Choroid plexus epithelial cell (primary cell): ENCODE data around the gene DNAJC17.

Experiments used
- DNase-seq: peaks from one replicate; pipeline ENCODE4 v3.0.0-alpha.2; 2010; ENCODE audit warnings: low read depth
- H3K4me3 ChIP-seq: 2 replicates; pipeline ENCODE4 v1.5.1; 2011; ENCODE audit warnings: low read depth, mild to moderate bottlenecking, control low read depth, low read length, moderate library complexity
- CTCF ChIP-seq: conservative IDR thresholded peaks from 2 replicates; pipeline ENCODE4 v1.5.1; 2011; ENCODE audit warnings: low read depth, mild to moderate bottlenecking, control low read depth, inconsistent platforms, low read length, moderate library complexity

DNAJC17 gene

GRCh38 chr15:40773902-40774301 lies 33.4 kb downstream of the DNAJC17 start:
- no peak for TF ChIP-seq CTCF
- no peak overlapping the region for H3K4me3 ChIP-seq
- DNase-seq = no peak

GRCh38 chr15:40773496-40773895 lies 33.8 kb downstream of the DNAJC17 start:
- DNase-seq = no peak
- TF ChIP-seq CTCF = no peak
- no peak overlapping the region for H3K4me3 ChIP-seq

- no peak for DNase-seq
- H3K4me3 ChIP-seq = no peak overlapping the region
- no peak for TF ChIP-seq CTCF
Observed at GRCh38 chr15:40772014-40772413, 35.3 kb downstream of the DNAJC17 start.

GRCh38 chr15:40771242-40771641 lies 36.0 kb downstream of the DNAJC17 start:
- no peak for TF ChIP-seq CTCF

GRCh38 chr15:40770147-40770721 lies 37.0 kb downstream of the DNAJC17 start:
- DNase-seq = peak; percentile 20
- TF ChIP-seq CTCF = no peak
- no peak overlapping the region for H3K4me3 ChIP-seq

More at GRCh38 chr15:40771242-40771641, 36.0 kb downstream of the DNAJC17 start:
- H3K4me3 ChIP-seq = no peak overlapping the region
- DNase-seq = no peak

- no peak for TF ChIP-seq CTCF
- DNase-seq = peak; percentile 30
- no peak within 1 kb of the TSS for H3K4me3 ChIP-seq
Observed at GRCh38 chr15:40769274-40770146, 37.8 kb downstream of the DNAJC17 start, which contains the start of gene C15orf62. TSS of gene C15orf62 (plus strand) at chr15:40769980. CDS start at chr15:40770496, 516 bp downstream.
